ENCODE data around the gene PLET1. TPM values are rescaled to one million over a fixed set of nuclear protein-coding genes. Genes with fewer than 3 reads are reported as not detected.

PLET1 gene
- total RNA-seq, 1 experiment from 2014 or later, result not detected

GRCh38 chr11:112274007-112274783 lies 13.5 kb upstream of the PLET1 start:
- H4K91ac ChIP-seq (ENCODE audit: insufficient read length, low read depth, low read length), result no peak overlapping the region
- Mint-ChIP-seq H3K27me3 (ENCODE audit: low read depth) (no peaks in the 10 kb centered on the region; the same call in 1 of the 2 replicates), H3K27ac (peak overlapping the region in 1 of 3 experiments; percentile 50; a peak in 1 of 7 replicates), H3K4me1 (peaks cover 11 to 20% of the 10 kb centered on the region in 2 experiments), H3K36me3 (ENCODE audit: insufficient read depth in 1 of 3, low read depth in 3 of 3) (no peaks in the 10 kb centered on the region), H3K4me3 (no peak overlapping the region), H3K9me3 (no peaks in the 10 kb centered on the region)
- H3K4ac ChIP-seq (ENCODE audit: low read depth, low read length), result no peak overlapping the region
- no peaks in the 10 kb centered on the region; the same call in 1 of the 2 replicates for H3K4me1 ChIP-seq (ENCODE audit: insufficient read depth, low read length)
- WGBS (ENCODE audit: extremely low coverage, insufficient read length, low lambda C conversion rate), result 100% methylated on average over 2 of the region's 7 CpGs
- no peak overlapping the region for H2AFZ ChIP-seq (ENCODE audit: low read length)
- no peak for DNase-seq
- no peak overlapping the region for H2BK12ac ChIP-seq (ENCODE audit: insufficient read length, low read depth, low read length)
- H3K27ac ChIP-seq (ENCODE audit: insufficient read length, low read depth, low read length), result no peak overlapping the region
- no peak overlapping the region for H2AK5ac ChIP-seq (ENCODE audit: insufficient read length, low read length)
- no peak overlapping the region for H4K5ac ChIP-seq (ENCODE audit: insufficient read length, low read depth, low read length)
- H4K20me1 ChIP-seq (ENCODE audit: control insufficient read depth, insufficient read depth, insufficient read length), result no peaks in the 10 kb centered on the region
- H3T11ph ChIP-seq (ENCODE audit: low read length), result no peak overlapping the region
- no peaks in the 10 kb centered on the region for H3K79me2 ChIP-seq (ENCODE audit: insufficient read depth, low read length)
- H2BK120ac ChIP-seq (ENCODE audit: low read depth, low read length, poor library complexity, severe bottlenecking), result no peak overlapping the region
- no peak overlapping the region for H3K56ac ChIP-seq (ENCODE audit: insufficient read length, low read depth, low read length)
- no peak overlapping the region for H3K4me2 ChIP-seq (ENCODE audit: insufficient read depth, insufficient read length, low read length)
- no peaks in the 10 kb centered on the region for H3K79me1 ChIP-seq (ENCODE audit: insufficient read depth, low read depth, low read length, poor library complexity, severe bottlenecking)
- H3K18ac ChIP-seq (ENCODE audit: insufficient read length, low read depth, low read length), result no peak overlapping the region
- no peaks in the 10 kb centered on the region for H3K23me2 ChIP-seq (ENCODE audit: insufficient read length, low read depth, low read length, poor library complexity, severe bottlenecking)
- H3K9ac ChIP-seq (ENCODE audit: extremely low read depth, insufficient read length, low read length), result no peak overlapping the region
- no peak overlapping the region for H2BK20ac ChIP-seq (ENCODE audit: low read depth, low read length, poor library complexity, severe bottlenecking)
- no peaks in the 10 kb centered on the region for H3K9me3 ChIP-seq (ENCODE audit: control insufficient read depth, low read depth, low read length)
- H3K14ac ChIP-seq (ENCODE audit: insufficient read depth, low read length), result no peak overlapping the region
- no peak overlapping the region for H2BK5ac ChIP-seq (ENCODE audit: insufficient read length, low read length)
- TF ChIP-seq CTCF (conservative IDR thresholded peaks at IDR 0.05), result no peak
- H3K23ac ChIP-seq (ENCODE audit: insufficient read length, low read depth, low read length), result no peak overlapping the region
- H2BK15ac ChIP-seq (ENCODE audit: low read depth, low read length), result no peak overlapping the region
- no peaks in the 10 kb centered on the region for H3K27me3 ChIP-seq (ENCODE audit: insufficient read depth, low read length)
- H4K8ac ChIP-seq (replicated peaks; ENCODE audit: insufficient read length, low read depth, low read length), result no peak overlapping the region
